Frontal cortex (tissue), 4 donors: Measurements from ENCODE around the gene CRKL. TPM values are rescaled to one million over a fixed set of nuclear protein-coding genes. Genes with fewer than 3 reads are reported as not detected.

ENCODE experiments used
- DNase-seq, 2 donors: peaks; one replicate each; pipeline ENCODE4 v3.0.0; 2012; ENCODE audit warnings: low spot score in 2 of 2
- FAIRE-seq: peaks from 2 replicates; lab custom pipeline; 2012; peaks lifted over from hg19 to GRCh38; lab: Jason Lieb, UNC
- total RNA-seq: library from RNA; depleted of rRNA; stranded (reverse); fragments of >200 nt; gene quantifications from one replicate; pipeline ENCODE4 v1.2.3, GENCODE V29; 2014
- donor health status: control.
- donor health status: control.
- donor health status: control.

CRKL gene
- total RNA-seq, 1 donor from 2014 or later, result 53.4 TPM

- FAIRE-seq, result no peak
- DNase-seq, result no peak
These were observed 74.8 kb downstream of the CRKL start for GRCh38 chr22:20992056-20992442.

GRCh38 chr22:20992456-20993303, 75.5 kb downstream of the CRKL start:
- DNase-seq, result no peak
- FAIRE-seq, result no peak

GRCh38 chr22:20993304-20994127, 76.3 kb downstream of the CRKL start:
- DNase-seq (no peak), FAIRE-seq (no peak)

- FAIRE-seq (no peak), DNase-seq (no peak)
These were observed 77.1 kb downstream of the CRKL start for GRCh38 chr22:20994128-20994901.

GRCh38 chr22:20994902-20995241, 77.7 kb downstream of the CRKL start:
- FAIRE-seq, result no peak
- DNase-seq, result no peak

- FAIRE-seq (no peak), DNase-seq (no peak)
These were observed 78.3 kb downstream of the CRKL start for GRCh38 chr22:20995329-20996030.

- DNase-seq (no peak), FAIRE-seq (no peak)
These were observed 78.8 kb downstream of the CRKL start for GRCh38 chr22:20996031-20996410.

- FAIRE-seq (no peak), DNase-seq (no peak)
These were observed 79.7 kb downstream of the CRKL start for GRCh38 chr22:20996598-20997535.

GRCh38 chr22:20997536-20998257, 80.5 kb downstream of the CRKL start:
- DNase-seq, result no peak
- no peak for FAIRE-seq

- no peak for FAIRE-seq
- DNase-seq, result no peak
These were observed 81.5 kb downstream of the CRKL start for GRCh38 chr22:20998411-20999336.

- no peak for DNase-seq
These were observed 82.4 kb downstream of the CRKL start for GRCh38 chr22:20999350-21000206.

GRCh38 chr22:21000207-21000986, 83.2 kb downstream of the CRKL start:
- no peak for FAIRE-seq
- no peak for DNase-seq

More at GRCh38 chr22:20999350-21000206, 82.4 kb downstream of the CRKL start:
- no peak for FAIRE-seq

- FAIRE-seq, result no peak
- no peak for DNase-seq
These were observed 83.9 kb downstream of the CRKL start for GRCh38 chr22:21000987-21001600.

GRCh38 chr22:21001601-21002325, 84.6 kb downstream of the CRKL start, which contains the start of gene THAP7:
THAP7 (minus strand) TSS chr22:21002118; CDS start chr22:21001911, 207 bp downstream.
- DNase-seq (peak; percentile 89 to 97), FAIRE-seq (no peak)
